NCI-H82 treated with DMSO at 0.1 percent for 48 hours (cell line): Measurements from ENCODE around the gene PPP4R1.

ENCODE experiments used
- DNase-seq: peaks from one replicate; lab custom pipeline; 2025; ENCODE audit not compliant: unreplicated experiment; lab: John Stamatoyannopoulos, UW

The PPP4R1 gene

GRCh38 chr18:9594823-9595596 is 19.3 kb downstream of the PPP4R1 start:
- no peak for DNase-seq

- DNase-seq: no peak
These were observed 26.4 kb downstream of the PPP4R1 start for GRCh38 chr18:9587924-9588323.

GRCh38 chr18:9586814-9587213 is 27.5 kb downstream of the PPP4R1 start:
- no peak for DNase-seq

DNA sequence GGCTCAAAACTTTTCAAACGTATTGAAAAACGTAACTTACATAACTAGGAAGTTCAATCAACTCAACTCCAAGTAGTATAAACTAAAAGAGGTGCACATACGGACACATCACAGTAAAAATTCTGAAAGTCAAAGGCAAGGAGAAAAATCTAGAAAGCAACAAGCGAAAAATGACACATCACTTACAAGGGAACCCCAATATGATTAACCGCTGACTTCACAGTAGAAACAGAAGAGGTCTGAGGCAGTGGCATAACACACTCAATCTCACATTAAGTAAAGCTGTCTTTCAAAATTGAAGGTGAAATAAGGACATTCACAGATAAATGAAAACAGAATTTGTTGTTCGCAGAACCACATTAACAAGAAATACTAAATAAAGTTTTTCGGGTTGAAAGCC is 32.7 kb downstream of the PPP4R1 start:
- DNase-seq: no peak

DNA sequence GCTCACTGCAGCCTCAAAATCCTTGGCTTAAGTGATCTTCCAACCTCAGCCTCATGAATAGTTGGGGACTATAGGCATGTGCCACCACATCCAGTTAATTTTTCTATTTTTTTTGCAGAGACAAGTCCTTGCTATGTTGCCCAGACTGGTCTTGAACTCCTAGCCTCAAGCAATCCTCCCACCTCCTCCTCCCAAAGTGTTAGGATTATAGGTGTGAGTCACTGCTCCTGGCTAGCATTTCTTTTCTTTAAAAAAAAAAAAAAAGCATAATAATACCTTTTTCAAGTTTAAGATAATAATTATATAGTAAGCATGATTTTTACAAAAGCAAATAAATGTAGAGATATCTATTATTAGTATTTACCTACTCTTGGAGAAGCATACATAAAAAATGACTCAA is 36.1 kb downstream of the PPP4R1 start:
- no peak for DNase-seq

DNA sequence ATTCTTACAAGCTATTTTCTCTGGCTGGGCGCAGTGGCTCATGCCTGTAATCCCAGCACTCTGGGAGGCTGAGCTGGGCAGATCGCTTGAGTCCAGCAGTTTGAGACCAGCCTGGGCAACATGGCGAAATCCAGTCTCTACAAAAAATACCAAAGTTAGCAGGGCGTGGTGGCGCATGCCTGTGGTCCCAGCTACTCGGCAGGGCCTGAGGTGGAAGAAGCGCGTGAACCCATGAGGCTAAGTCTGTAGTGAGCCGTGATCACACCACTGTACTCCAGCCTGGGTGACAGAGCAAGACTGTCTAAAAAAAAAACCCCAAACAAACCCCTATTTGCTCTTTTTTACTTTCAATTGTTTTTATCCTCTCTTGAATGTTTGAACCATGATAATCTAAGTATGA is 37.0 kb downstream of the PPP4R1 start:
- DNase-seq: no peak

DNA sequence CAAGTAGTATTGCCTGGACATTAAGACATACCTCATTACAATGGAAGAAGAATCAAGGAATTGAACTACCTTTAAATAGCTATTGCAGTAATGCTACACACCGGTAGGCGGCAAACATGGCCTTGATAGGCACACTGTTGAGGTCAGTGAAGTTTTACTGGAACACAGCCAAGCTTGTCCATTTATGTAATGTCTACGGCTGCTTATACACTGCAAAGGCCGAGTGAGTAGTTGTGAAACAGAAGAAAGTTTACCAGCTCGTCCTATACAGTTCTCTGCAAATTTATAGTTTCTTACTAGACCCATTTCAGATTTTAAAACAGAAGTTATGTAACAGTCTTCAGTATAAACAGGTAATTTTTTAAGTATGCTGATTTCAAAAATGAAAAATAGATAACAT is 38.8 kb downstream of the PPP4R1 start:
- peak; percentile 36 for DNase-seq

DNA sequence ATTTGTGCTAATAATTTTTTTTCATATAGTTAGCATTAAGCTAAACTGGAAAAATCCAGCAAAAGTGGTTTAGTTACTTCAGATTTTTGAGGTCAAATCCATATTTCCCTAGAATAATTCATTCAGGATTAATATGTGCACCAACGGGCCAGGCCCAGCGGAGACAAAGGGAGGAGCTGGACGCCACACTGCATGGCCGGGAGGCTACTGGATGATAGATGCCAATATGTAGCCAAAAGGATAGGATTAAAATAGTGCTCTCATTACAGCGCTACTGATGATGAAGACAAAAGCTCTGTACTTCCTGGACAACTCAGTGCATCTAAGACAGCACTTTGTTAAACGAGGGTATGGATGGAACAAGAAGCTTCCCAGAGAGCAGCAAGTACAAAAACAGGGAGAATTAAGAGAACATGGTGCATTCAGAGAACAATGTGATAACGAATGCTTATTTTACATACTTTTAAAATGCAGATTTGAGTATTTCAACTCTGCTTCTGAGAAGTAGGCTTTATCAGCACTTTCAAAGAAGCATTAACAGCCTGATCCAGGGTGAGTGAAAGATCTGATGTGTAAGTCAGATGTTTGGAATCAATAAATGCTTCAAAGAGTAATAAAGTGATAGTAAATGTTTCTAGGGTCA is 39.8 kb downstream of the PPP4R1 start:
- no peak for DNase-seq

DNA sequence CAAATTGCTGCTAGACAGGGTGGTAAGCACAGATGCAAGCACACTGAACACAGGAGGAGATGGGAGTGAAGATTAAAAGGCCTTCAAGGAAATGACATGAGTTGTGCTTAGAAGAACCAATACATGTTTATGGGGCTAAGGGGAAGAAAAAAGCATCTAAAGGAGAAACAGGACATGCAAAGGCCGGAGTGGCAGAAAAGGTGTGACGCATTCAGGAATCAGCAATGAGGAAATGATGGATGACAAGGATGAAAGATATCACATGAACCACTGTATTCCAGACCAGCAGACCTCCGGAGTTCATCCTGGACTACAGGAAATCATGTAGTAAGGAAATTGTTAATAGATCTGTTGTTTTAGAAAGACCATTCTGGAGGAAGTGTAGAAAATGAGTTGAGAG is 42.8 kb downstream of the PPP4R1 start:
- no peak for DNase-seq

- DNase-seq: no peak
These were observed 44.1 kb downstream of the PPP4R1 start for GRCh38 chr18:9570255-9570654.

GRCh38 chr18:9569178-9569577 is 45.2 kb downstream of the PPP4R1 start:
- DNase-seq: no peak

DNA sequence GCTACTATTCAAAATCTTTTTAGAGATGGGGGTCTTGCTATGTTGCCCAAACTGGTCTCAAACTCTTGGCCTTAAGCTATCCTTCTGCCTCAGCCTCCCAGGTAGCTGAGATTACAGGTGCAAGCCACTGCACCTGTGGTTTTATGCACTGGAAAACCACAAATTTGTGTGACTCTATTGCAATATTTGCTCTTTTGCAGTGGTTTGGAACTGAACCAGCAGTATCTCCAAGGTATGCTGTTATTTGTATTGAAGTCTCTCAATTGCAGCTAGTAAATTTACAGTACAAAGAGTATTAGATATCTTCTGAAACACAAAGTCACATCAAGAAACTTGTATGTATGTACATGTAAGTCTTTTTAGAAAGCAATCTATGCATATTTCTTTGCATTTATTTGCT is 46.2 kb downstream of the PPP4R1 start:
- DNase-seq: no peak

GRCh38 chr18:9565407-9565806 is 49.0 kb downstream of the PPP4R1 start:
- no peak for DNase-seq

GRCh38 chr18:9563331-9563730 is 51.0 kb downstream of the PPP4R1 start:
- no peak for DNase-seq

DNA sequence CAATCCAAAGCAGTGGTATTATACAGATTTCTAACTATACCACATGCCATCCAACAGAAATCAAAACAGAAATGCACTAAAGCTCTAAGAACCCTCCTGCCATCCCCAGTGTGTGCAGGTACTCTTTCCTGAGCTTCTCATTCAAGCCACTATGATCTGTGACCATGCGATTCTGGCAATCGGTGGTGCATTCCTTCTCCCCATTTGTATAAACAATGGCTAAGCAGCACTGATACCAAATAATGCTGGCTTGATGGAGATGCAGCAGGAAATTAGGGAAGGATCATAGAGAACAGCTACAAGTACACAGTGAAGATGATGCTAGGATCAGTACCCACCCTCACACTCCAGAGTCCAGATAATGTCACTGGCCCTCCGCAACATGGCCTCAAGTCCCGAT is 51.8 kb downstream of the PPP4R1 start:
- DNase-seq: no peak

GRCh38 chr18:9561759-9562158 is 52.6 kb downstream of the PPP4R1 start:
- DNase-seq: no peak

DNA sequence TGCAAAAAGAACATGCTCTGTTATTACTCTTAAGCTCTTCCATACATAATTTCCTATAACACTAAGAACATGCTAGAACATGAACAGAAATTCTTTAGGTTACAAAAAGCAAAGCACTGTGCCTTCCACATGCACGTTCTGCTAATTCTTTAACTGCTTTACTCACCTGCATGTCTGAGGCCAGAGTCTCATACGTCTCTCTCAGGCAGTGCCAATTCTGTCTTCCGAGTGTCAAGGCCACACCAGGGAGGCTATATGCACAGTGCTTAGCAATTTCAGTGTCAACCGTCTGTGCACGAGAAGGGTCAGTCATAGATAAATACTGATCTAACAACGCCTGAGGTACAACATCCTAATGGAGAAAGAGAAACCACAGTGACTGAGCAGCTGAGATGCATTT is 55.1 kb downstream of the PPP4R1 start:
- DNase-seq: no peak

GRCh38 chr18:9558387-9559064 is 55.8 kb downstream of the PPP4R1 start:
- no peak for DNase-seq

DNA sequence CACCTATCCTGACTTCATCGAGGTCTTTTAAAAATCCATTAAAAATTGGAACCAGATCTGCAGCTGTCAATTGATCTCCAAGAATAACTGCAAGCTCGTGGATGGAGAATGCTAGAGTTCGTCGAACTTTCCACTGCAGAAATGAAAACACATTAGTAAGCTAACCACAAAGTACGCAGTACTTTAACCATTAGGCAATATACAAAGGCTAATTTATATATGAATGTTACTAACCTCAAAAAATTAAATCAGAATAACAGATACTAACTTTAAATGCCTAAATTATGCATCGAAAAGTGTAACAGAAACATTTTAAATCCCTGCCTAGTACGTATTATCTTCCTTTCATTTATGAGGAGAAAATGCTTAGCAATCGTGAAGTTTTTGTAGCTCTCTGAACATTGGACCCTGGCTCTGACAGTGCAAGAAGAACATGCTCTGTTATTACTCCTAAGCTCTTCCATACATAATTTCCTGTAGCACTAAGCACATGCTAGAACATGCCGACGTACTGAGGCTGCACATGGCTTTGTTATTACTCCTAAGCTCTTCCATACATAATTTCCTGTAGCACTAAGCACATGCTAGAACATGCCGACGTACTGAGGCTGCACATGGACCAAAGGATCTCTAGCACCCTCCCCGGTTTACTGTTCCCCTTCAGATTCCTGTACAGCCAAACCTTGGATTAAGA is 57.0 kb downstream of the PPP4R1 start:
- DNase-seq: no peak

GRCh38 chr18:9552616-9553015 is 61.7 kb downstream of the PPP4R1 start:
- no peak for DNase-seq

- DNase-seq: no peak
These were observed 62.2 kb downstream of the PPP4R1 start for GRCh38 chr18:9552191-9552590.

GRCh38 chr18:9550429-9550828 is 63.9 kb downstream of the PPP4R1 start:
- no peak for DNase-seq
